Esophagus muscularis mucosa (tissue), 4 donors: Measurements from ENCODE around the gene NOP56. TPM values are rescaled to one million over a fixed set of nuclear protein-coding genes. Genes with fewer than 3 reads are reported as not detected.
"Not testable (repeated sequence)": the region's sequence is repeated elsewhere in the genome, so short reads cannot be mapped to it uniquely, and the experiment has no call there.

ENCODE experiments used
- DNase-seq: peaks from one replicate; pipeline ENCODE4 v3.0.0-alpha.2; 2017; ENCODE audit errors: extremely low spot score
- H3K27ac ChIP-seq, 4 donors: fragments of 200-600 bp; sonication (generic); replicated peaks in 1 of 4; 1 replicate in 3 of 4; 2 replicates in 1 of 4; pipeline ENCODE4 v1.5.1; 2016 to 2019; ENCODE audit warnings: mild to moderate bottlenecking in 1 of 4
- H3K27me3 ChIP-seq, 4 donors: fragments of 200-600 bp; sonication (generic); one replicate each; pipeline versions ENCODE4 v1.5.1 to v1.6.0; 2016 to 2019
- H3K36me3 ChIP-seq, 4 donors: fragments of 200-600 bp; sonication (generic); one replicate each; pipeline ENCODE4 v1.5.1; 2016 to 2019
- H3K4me1 ChIP-seq, 4 donors: fragments of 200-600 bp; sonication (generic); one replicate each; pipeline ENCODE4 v1.5.1; 2016 to 2019
- H3K4me3 ChIP-seq, 4 donors: fragments of 200-600 bp; sonication (generic); 1 replicate in 2 of 4; 2 replicates in 2 of 4; pipeline ENCODE4 v1.5.1; 2016 to 2019; ENCODE audit warnings: mild to moderate bottlenecking in 4 of 4, moderate library complexity in 1 of 4
- H3K9me3 ChIP-seq, 4 donors: fragments of 200-600 bp; sonication (generic); 1 replicate in 3 of 4; 2 replicates in 1 of 4; pipeline ENCODE4 v1.5.1; 2016 to 2019
- EP300 ChIP-seq: sonication (generic); formaldehyde crosslinking; IDR thresholded peaks from one replicate; pipeline ENCODE4 v1.6.1; 2017; ENCODE audit warnings: antibody characterized with exemption
- POLR2A ChIP-seq: fragments of 450-650 bp; IDR thresholded peaks from one replicate; pipeline ENCODE4 v1.6.1; 2017; ENCODE audit warnings: antibody characterized with exemption, moderate library complexity, mild to moderate bottlenecking, low read depth
- POLR2AphosphoS5 ChIP-seq, 2 donors: sonication (generic); formaldehyde crosslinking; IDR thresholded peaks; one replicate each; pipeline ENCODE4 v1.6.1; 2017; ENCODE audit warnings: antibody characterized with exemption in 2 of 2
- WGBS: methylation state at CpG from one replicate; pipeline ENCODE4 v1.1.5; 2018; 5-methylcytosine and 5-hydroxymethylcytosine counted together
- intact Hi-C: fragments of 100-400 bp; cut with DNase I; formaldehyde crosslinking; loops from one replicate; pipeline ENCODE4 v1.15.1; 2023
- total RNA-seq, 4 donors: library from RNA; depleted of rRNA; stranded (reverse); fragments of >200 nt; gene quantifications; one replicate each; pipeline versions ENCODE4 v1.1.0 to v1.2.1, GENCODE V29; 2016
- TF ChIP-seq, protein P1 (sequence below), 3 experiments: fragments of 200-600 bp in 2 of 3; fragments of 450-650 bp in 1 of 3; sonication (generic) in 2 of 3; IDR thresholded peaks; one replicate each; pipeline ENCODE4 v1.5.1; 2017 to 2019; ENCODE audit warnings: antibody characterized with exemption in 3 of 3, mild to moderate bottlenecking in 2 of 3, moderate library complexity in 1 of 3

The NOP56 gene
- total RNA-seq, 4 donors from 2014 or later = 31.6 to 96.4 (median 62.8) TPM

DNA sequence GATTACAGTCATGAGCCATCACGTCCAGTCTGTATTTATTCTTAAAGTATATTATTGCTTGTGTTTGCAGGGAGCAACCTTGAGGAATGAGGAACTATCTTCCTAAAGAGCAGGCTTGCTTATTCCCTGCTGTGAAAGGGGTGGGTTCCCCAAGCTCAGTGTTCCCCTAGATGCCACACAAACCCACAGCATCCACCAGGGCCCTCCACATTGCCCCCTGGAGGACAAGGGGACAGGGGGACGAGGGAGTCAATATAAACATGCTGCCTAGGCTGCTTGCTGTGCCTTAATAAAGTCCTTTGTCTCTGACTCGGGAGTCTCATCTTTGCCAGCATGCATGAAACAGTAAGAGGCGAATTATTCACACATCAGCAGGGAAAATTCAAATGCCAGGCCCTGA lies 19.5 kb downstream of the NOP56 start:
- TF ChIP-seq, protein P1, sequence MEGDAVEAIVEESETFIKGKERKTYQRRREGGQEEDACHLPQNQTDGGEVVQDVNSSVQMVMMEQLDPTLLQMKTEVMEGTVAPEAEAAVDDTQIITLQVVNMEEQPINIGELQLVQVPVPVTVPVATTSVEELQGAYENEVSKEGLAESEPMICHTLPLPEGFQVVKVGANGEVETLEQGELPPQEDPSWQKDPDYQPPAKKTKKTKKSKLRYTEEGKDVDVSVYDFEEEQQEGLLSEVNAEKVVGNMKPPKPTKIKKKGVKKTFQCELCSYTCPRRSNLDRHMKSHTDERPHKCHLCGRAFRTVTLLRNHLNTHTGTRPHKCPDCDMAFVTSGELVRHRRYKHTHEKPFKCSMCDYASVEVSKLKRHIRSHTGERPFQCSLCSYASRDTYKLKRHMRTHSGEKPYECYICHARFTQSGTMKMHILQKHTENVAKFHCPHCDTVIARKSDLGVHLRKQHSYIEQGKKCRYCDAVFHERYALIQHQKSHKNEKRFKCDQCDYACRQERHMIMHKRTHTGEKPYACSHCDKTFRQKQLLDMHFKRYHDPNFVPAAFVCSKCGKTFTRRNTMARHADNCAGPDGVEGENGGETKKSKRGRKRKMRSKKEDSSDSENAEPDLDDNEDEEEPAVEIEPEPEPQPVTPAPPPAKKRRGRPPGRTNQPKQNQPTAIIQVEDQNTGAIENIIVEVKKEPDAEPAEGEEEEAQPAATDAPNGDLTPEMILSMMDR (IDR thresholded peaks at IDR 0.05) = no peak
- TF ChIP-seq POLR2A = no peak
- no peak for TF ChIP-seq POLR2AphosphoS5 (IDR thresholded peaks at IDR 0.05)
- no peak for TF ChIP-seq EP300
- no peaks in the 10 kb centered on the region for H3K36me3 ChIP-seq
- no peak for DNase-seq
- no peak overlapping the region for H3K4me3 ChIP-seq
- intact Hi-C loops = no loop called here
- 34% methylated on average over 4 of the region's 4 CpGs for WGBS
- no peaks in the 10 kb centered on the region for H3K27me3 ChIP-seq
- H3K4me1 ChIP-seq = no peaks in the 10 kb centered on the region
- H3K9me3 ChIP-seq = no peaks in the 10 kb centered on the region
- H3K27ac ChIP-seq = no peak overlapping the region

DNA sequence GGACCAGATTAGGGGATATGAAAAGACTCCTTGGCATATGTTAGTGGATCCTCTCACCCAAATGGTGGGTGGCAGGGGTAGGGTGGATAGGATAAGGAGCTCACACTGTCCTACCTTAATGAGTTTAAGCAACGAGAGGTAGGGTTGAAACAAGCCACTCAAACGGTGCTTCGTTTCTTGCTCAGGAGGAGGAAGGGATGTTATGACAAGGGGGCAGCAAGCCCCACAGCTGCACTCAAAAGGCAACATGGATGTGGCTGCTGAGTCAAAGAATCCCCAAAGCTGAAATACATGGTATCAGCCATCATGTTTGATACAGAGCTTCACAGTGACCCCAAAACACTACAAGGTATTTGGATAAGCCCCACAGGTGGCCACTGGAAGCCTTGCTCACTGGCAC lies 20.0 kb downstream of the NOP56 start:
- TF ChIP-seq, protein P1 (IDR thresholded peaks at IDR 0.05) = no peak
- TF ChIP-seq POLR2AphosphoS5 (IDR thresholded peaks at IDR 0.05) (no peak), EP300 (no peak), POLR2A (no peak)
- Histone ChIP-seq H3K36me3 (no peaks in the 10 kb centered on the region), H3K9me3 (no peaks in the 10 kb centered on the region), H3K27me3 (no peaks in the 10 kb centered on the region), H3K4me3 (no peak overlapping the region), H3K27ac (no peak overlapping the region), H3K4me1 (no peaks in the 10 kb centered on the region)
- intact Hi-C loops = no loop called here
- DNase-seq = no peak
- WGBS = 79% methylated on average over 3 of the region's 3 CpGs

DNA sequence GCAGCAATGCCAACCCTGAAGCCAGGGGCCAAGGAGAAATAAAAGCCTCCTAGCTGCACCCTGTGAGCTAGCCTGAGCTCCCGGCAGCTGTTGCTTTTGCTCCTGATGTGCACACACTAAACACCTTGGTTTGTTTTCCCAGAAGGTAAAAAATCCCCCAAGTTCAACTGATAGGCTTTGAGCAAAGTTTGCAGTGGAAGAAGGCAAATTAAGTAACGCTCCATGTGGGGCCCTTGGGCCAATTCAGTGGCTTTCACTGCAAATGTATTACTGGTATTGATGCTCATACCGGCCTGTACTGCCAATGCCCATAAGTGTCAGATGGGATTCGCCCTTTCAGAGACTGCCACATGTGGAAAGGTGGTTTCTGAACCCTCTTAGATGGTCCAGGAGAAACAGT lies 21.0 kb downstream of the NOP56 start:
- Histone ChIP-seq H3K9me3 (no peaks in the 10 kb centered on the region), H3K4me3 (no peak overlapping the region), H3K27ac (no peak overlapping the region), H3K27me3 (no peaks in the 10 kb centered on the region), H3K36me3 (no peaks in the 10 kb centered on the region), H3K4me1 (no peaks in the 10 kb centered on the region)
- 92% methylated on average over 4 of the region's 4 CpGs for WGBS
- no peak for TF ChIP-seq EP300
- intact Hi-C loops = no loop called here
- no peak for DNase-seq

DNA sequence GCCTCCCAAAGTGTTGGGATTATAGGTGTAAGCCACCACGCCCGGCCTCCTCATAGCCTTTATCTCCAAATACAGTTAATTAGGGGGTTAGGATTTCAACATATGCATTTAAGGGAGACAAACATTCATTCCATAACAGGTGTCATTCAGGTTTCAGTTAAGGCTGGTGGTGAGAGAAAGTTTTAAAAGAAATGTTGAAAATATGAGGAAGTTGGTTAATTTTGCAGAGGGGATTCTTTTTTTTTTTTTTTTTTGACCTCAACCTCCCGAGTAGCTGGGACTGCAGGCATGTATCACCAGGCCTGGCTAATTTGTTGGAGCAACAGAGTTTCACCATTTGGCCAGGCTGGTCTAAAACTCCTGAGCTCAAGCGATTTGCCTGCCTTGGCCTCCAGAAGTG lies 27.6 kb downstream of the NOP56 start:
- no peak overlapping the region for H3K27ac ChIP-seq
- no peaks in the 10 kb centered on the region for H3K36me3 ChIP-seq
- WGBS = 74% methylated on average over 4 of the region's 4 CpGs
- no peak for DNase-seq
- H3K4me1 ChIP-seq = no peaks in the 10 kb centered on the region
- TF ChIP-seq POLR2A (no peak), POLR2AphosphoS5 (IDR thresholded peaks at IDR 0.05) (no peak), EP300 (no peak)
- TF ChIP-seq, protein P1 (IDR thresholded peaks at IDR 0.05) = no peak
- H3K9me3 ChIP-seq = no peaks in the 10 kb centered on the region
- intact Hi-C loops = no loop called here
- H3K4me3 ChIP-seq = no peak overlapping the region
- peaks cover 0 to 2% (median 0%) of the 10 kb centered on the region in 4 donors for H3K27me3 ChIP-seq

DNA sequence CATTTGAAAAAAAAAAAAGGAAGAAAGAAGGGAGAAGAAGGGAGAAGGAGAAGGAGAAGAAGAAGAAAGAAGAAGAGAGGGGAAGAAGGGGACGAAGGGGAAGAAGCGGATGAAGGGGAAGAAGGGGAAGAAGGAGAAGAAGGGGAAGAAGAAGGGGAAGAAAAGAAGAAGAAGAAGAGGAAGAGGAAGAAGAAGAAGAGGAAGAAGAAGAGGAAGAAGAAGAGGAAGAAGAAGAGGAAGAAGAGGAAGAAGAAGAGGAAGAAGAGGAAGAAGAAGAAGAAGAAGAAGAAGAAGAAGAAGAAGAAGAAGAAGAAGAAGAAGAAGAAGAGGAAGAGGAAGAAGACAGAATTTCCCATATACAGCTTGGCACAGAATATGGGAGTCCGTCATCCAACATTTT lies 29.6 kb downstream of the NOP56 start:
- H3K27me3 ChIP-seq, H3K4me3 ChIP-seq, intact Hi-C loops, DNase-seq, H3K4me1 ChIP-seq, H3K9me3 ChIP-seq, H3K27ac ChIP-seq, H3K36me3 ChIP-seq: not testable (repeated sequence)
- WGBS = 90% methylated on average over 3 of the region's 3 CpGs

DNA sequence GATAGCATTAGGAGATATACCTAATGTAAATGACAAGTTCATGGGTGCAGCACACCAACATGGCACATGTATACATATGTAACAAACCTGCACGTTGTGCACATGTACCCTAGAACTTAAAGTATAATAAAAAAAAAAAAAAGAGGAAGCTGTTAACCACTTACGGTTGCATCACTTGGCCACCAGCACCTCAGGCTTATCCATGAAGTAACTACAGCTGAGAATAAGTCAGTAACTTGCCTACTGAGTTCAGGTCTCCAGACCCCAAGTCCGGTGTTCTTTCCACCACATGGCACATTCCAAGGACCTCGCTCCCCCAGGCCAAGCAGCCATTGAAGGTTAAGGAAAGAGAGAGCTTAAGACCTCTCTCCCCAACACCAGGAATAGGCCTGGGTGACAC lies 32.4 kb downstream of the NOP56 start:
- WGBS = 83% methylated on average over 4 of the region's 4 CpGs
- H3K36me3 ChIP-seq, H3K4me1 ChIP-seq, intact Hi-C loops, H3K27me3 ChIP-seq, H3K27ac ChIP-seq, H3K9me3 ChIP-seq, DNase-seq, H3K4me3 ChIP-seq: not testable (repeated sequence)
